Measurements from ENCODE around the gene CHST11.

The CHST11 gene

GRCh38 chr12:104748356-104748755 is 291.6 kb downstream of the CHST11 start:
- DNase-seq (ENCODE audit: extremely low read depth in 1 of 2, low read depth in 1 of 2) = no peak

- no peak for DNase-seq (ENCODE audit: extremely low read depth in 1 of 2, low read depth in 1 of 2)
These were observed 292.0 kb downstream of the CHST11 start for GRCh38 chr12:104748790-104749189.

DNA sequence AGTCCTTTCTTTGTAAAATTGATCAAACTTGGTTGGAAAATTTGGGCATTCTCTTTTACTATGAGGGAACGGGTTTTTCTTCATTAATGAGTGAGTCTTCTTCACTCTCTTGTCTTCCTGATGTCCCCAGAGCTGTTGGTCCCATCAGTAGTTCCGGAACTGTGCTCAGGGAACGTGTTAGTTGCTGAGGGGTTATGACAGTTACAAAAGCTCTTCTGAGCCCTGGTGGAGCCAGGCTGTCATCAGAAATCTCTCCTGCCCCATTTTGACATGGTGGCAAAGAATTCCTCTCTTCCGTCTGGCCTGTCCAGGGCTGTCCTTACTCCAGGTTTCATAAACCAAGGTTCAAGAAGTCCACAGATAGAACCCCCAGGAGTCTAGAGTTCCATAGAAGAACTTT is 292.8 kb downstream of the CHST11 start:
- DNase-seq (ENCODE audit: extremely low read depth in 1 of 2, low read depth in 1 of 2) = no peak

DNA sequence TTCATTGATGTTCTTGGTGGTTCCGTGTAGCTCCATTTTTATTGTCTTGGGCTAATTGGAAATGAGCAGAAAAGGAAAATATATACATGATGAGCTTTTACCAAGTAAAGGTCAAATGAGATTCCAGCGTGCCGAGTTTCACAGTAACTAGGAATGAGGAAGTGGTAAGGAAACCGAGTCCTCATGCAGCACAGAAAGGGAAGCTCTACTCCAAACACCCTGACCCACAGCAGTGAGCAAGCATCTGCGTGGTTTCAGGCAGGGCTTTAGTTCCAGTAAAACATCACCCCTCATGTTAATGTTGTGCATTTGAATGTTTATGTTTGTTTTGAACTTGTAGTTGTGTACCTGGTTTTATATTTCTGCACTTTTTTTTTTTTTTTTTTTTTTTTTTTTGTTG is 293.3 kb downstream of the CHST11 start:
- DNase-seq (ENCODE audit: extremely low read depth in 1 of 2, low read depth in 1 of 2) = no peak

DNA sequence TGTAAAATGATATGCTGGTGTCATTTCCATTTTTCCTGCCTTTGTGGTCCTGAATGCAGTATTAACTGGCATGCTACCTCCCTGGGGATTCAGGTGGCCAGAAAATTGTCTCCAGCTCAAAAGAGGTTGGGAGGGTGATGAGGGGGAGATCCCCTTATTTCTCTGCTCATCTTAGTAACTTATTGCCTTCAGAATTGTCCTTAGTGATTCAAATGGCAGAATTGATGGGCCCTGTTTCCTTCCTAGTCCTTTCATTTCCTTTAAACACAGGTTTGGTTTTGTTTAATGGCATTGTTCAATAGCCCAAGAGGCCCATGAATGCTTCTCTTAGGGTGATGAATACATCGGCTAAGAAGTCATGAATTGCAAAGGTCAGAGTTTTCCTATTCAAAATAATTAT is 294.4 kb downstream of the CHST11 start:
- DNase-seq (ENCODE audit: extremely low read depth in 1 of 2, low read depth in 1 of 2) = no peak

GRCh38 chr12:104751594-104751993 is 294.8 kb downstream of the CHST11 start:
- DNase-seq (ENCODE audit: extremely low read depth in 1 of 2, low read depth in 1 of 2) = no peak

DNA sequence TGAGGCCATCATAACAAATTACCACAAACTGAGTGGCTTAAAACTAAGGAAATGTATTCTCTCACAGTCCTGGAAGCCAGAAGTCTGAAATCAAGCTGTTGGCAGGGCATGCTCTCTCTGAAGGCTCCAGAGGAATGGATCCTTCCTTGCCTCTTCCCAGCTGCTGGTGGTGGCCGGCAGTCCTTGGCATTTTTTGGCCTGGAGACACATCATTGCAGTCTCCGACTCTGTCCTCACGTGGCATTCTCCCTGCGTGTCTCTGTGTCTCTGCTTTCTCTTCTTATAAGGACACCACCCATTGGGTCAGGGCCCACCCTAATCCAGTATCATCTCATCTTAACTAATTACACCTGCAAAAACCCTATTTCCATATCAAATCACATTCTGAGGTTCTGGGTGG is 295.3 kb downstream of the CHST11 start:
- DNase-seq (ENCODE audit: extremely low read depth in 1 of 2, low read depth in 1 of 2) = no peak

GRCh38 chr12:104752881-104753280 is 296.1 kb downstream of the CHST11 start:
- no peak for DNase-seq (ENCODE audit: extremely low read depth in 1 of 2, low read depth in 1 of 2)

- no peak for DNase-seq (ENCODE audit: extremely low read depth in 1 of 2, low read depth in 1 of 2)
These were observed 300.2 kb downstream of the CHST11 start for GRCh38 chr12:104756901-104757300.

- DNase-seq (ENCODE audit: extremely low read depth in 1 of 2, low read depth in 1 of 2) = no peak
These were observed 302.0 kb downstream of the CHST11 start for GRCh38 chr12:104758771-104759170.

DNA sequence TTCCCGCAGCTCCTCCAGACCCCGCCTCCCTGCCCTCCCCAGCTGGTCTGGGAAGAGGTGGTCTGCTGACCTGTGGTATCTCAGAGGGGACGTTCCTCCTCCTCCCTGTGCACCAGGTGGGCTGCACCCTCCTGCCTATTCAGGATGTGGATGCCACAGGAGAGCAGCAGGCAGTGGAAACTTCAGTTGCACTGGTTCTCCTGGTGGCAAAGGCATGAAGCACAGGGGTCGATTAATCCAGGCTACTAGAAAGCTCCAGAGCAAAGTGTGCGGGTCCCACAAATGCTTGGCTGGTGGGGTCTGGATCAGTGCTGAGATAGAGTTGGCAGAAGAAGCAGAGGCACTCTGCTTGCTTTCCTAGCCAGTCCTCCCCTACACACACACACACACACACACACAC is 304.3 kb downstream of the CHST11 start:
- DNase-seq (ENCODE audit: extremely low read depth in 1 of 2, low read depth in 1 of 2) = no peak

GRCh38 chr12:104761611-104762010 is 304.9 kb downstream of the CHST11 start:
- no peak for DNase-seq (ENCODE audit: extremely low read depth in 1 of 2, low read depth in 1 of 2)

- no peak for DNase-seq (ENCODE audit: extremely low read depth in 1 of 2, low read depth in 1 of 2)
These were observed 306.5 kb downstream of the CHST11 start for GRCh38 chr12:104763168-104763805.

GRCh38 chr12:104764225-104765091 is 307.7 kb downstream of the CHST11 start:
- DNase-seq (ENCODE audit: extremely low read depth in 1 of 2, low read depth in 1 of 2) = no peak

DNA sequence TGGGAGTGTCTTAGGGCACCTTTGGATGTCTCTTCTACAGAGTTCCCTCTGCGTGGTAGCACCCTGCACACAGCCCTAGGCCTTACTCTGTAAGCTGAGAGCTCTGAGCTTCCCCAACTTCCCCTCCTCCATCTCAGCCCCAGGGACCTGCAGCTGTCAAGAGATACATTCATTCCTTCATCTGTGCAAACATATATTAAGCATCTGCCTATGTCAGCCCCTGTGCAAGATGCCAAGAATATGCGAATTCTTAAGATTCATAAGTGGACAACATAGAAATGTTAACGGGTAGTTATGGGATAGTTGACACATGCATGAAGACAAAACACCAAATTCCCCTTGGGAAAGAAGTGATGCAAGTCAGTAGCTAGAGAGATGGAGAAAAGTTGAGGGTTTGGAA is 310.5 kb downstream of the CHST11 start:
- DNase-seq (ENCODE audit: extremely low read depth in 1 of 2, low read depth in 1 of 2) = no peak

GRCh38 chr12:104768033-104768432 is 311.3 kb downstream of the CHST11 start:
- no peak for DNase-seq (ENCODE audit: extremely low read depth in 1 of 2, low read depth in 1 of 2)

DNA sequence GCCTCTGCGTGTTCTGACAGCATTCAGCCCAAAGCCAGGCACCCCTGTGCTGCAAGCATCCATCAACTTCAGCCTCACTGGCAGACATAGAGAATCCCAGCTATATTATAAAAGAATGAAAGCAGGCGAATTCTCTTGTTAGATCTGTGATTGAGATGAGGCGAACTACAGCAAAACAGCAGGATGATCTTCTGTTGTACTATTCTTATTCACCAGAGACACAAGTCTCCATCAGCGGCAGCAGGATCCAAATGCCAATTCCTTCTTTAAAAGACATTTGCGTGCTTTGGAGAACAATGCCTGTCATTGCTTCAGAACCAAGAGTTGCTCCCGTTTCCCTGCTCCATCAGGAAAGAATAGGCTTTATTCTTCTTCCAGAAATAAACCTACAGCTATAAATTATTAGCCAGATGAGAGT is 312.4 kb downstream of the CHST11 start:
- no peak for DNase-seq (ENCODE audit: extremely low read depth in 1 of 2, low read depth in 1 of 2)

- no peak for DNase-seq (ENCODE audit: extremely low read depth in 1 of 2, low read depth in 1 of 2)
These were observed 315.6 kb downstream of the CHST11 start for GRCh38 chr12:104772336-104772735.

DNA sequence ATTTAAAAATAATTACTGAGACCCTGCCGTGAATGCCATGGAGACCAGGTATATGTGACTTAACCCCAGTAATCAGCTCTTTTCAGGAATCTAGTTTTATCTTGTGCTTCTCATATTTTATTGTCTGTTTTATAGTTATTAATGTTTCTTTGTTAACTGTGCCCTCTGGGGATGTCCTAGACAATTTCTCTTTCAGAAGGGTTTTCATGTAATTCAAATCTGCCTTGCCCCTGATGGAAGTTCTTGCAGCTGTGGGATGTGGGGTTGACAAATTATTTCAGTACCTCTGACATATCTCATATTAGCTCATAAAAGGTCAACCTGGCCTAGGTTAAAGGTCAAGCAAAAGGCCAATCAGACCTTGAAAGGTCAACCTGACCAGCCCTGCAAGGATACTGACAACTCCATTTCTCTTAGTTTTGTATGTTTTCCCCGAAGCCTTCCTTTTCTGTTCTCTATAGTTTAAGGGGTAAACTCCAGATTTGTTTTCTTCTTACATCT is 319.0 kb downstream of the CHST11 start:
- DNase-seq (ENCODE audit: extremely low read depth in 1 of 2, low read depth in 1 of 2) = no peak

GRCh38 chr12:104779134-104779533 is 322.4 kb downstream of the CHST11 start:
- no peak for DNase-seq (ENCODE audit: extremely low read depth in 1 of 2, low read depth in 1 of 2)

DNA sequence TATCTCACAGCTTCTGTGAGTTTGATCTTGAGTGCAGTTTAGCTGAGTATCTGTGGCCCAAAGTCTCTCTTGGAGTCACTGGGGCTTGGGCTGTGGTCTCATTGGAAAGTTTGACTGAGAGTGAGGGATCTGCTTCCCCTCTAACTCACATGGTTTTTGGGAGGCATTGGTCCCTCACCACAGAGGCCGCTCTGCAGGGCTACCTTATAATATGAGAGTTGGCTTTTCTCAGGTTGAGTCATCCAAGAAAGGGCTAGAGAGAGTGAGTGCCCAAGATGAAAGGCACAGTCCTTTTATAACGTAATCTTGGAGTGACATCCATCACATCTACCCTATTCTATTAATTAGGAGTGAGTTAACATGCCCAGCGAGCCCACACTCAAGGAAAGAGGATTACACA is 325.5 kb downstream of the CHST11 start:
- no peak for DNase-seq (ENCODE audit: extremely low read depth in 1 of 2, low read depth in 1 of 2)

DNA sequence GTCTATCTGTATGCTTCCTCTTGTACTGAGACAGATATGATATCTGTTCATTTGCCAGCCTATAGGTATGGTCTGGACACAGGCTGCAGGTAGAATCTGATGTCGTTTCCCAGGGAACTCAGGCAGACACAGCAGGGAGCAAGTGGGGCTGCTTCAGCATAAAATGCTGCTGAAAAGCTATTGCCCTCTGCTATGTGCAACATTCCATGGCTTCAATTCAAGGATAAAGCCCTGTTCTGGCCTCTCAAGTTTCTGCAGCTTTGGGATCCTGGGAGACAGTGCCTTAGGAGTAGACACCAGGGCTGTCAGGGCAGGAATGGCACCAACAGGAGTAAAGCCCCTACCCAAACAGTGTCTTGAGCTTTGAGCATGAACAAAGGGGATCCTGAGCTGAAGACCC is 327.8 kb downstream of the CHST11 start:
- no peak for DNase-seq (ENCODE audit: extremely low read depth in 1 of 2, low read depth in 1 of 2)
